ENCODE measurements around the gene GIPC2.
"Not testable (repeated sequence)": the region's sequence is repeated elsewhere in the genome, so short reads cannot be mapped to it uniquely, and the experiment has no call there.

Gene GIPC2

DNA sequence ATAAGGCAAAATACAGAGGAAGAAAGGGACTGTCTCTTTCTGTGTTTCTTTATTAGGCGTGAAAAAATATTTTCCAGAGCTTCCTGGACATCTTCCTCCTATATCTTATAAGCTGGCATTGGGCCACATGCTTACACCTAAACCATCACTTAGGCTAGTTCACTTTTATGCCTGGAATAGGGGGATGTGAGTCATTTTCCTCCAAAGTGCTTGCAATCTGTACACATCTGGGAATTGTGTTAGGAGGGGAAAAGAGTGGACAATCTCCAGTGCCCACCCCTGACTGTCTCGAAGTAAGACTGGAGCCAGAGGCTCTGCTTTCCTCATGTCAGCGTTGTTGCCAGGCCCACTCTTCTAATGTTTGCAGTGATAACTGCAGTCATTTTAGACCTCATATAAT, 29.9 kb downstream of the GIPC2 start:
- H3K4me3 ChIP-seq (ENCODE audit: low read depth, low read length) = no peak overlapping the region
- TF ChIP-seq, protein P1, sequence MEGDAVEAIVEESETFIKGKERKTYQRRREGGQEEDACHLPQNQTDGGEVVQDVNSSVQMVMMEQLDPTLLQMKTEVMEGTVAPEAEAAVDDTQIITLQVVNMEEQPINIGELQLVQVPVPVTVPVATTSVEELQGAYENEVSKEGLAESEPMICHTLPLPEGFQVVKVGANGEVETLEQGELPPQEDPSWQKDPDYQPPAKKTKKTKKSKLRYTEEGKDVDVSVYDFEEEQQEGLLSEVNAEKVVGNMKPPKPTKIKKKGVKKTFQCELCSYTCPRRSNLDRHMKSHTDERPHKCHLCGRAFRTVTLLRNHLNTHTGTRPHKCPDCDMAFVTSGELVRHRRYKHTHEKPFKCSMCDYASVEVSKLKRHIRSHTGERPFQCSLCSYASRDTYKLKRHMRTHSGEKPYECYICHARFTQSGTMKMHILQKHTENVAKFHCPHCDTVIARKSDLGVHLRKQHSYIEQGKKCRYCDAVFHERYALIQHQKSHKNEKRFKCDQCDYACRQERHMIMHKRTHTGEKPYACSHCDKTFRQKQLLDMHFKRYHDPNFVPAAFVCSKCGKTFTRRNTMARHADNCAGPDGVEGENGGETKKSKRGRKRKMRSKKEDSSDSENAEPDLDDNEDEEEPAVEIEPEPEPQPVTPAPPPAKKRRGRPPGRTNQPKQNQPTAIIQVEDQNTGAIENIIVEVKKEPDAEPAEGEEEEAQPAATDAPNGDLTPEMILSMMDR (conservative IDR thresholded peaks at IDR 0.05; ENCODE audit: low read depth, low read length) = no peak
- DNase-seq (ENCODE audit: low read depth) = no peak

DNA sequence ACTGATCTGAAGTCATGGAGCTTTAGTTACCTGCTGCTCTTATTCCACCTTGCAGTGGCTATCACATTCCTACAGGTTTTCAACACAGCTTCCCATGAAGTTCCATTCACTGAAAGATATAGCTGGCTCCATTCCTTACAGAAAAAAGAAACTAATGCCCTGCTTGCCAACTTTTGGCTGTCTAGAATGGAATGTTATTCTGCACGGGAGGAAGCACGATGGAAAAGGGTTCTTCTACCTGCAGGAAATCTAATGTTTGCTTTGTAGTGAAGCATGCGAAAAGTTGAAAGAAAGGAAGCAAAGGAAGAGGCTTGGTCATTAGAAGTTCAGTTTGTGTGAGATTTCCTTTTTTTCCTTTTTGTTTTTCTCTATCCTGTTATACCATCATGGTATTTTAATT, 32.6 kb downstream of the GIPC2 start:
- TF ChIP-seq, protein P1 (conservative IDR thresholded peaks at IDR 0.05; ENCODE audit: low read depth, low read length) = no peak
- no peak overlapping the region for H3K4me3 ChIP-seq (ENCODE audit: low read depth, low read length)
- DNase-seq (ENCODE audit: low read depth) = no peak

DNA sequence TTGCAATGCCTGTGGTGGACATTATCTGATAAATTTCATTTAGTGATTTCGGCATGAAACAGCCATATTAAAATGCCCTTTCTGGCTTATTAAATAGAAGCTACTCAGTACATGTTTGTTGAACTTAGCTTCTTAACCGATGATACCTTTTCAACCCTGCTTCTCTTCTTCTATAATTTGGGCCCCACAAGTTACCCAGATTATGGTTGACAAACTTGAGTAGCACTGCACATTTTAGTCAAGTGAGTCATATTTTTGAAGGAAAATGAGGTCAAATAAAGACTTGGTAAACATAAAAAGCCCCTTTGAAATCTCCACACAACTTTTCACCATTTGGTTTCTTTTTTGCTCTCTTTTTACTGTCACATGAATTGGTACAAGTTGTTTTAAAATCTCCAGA, 33.8 kb downstream of the GIPC2 start:
- H3K4me3 ChIP-seq (ENCODE audit: low read depth, low read length) = no peak overlapping the region
- TF ChIP-seq, protein P1 (conservative IDR thresholded peaks at IDR 0.05; ENCODE audit: low read depth, low read length) = no peak
- peak; percentile 71 for DNase-seq (ENCODE audit: low read depth)

DNA sequence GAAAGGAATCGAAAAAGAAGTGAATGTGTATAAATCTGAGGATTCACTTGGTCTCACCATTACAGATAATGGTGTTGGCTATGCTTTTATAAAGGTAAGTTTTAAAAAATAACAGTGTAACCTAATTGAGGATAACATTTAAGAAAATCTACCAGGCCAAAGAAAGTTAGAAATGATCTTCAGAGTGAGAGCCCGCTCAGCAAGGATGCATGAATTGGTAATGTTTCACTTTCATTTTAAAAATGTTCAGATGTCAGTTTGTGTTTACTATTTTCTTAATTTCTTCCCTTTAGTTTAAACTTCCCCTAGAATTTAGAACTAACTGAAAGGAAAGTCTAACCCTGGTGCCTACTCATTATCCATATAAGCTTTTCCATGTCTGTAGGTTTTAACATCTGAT, 35.0 kb downstream of the GIPC2 start:
- DNase-seq (ENCODE audit: low read depth) = no peak
- TF ChIP-seq, protein P1 (conservative IDR thresholded peaks at IDR 0.05; ENCODE audit: low read depth, low read length) = no peak
- H3K4me3 ChIP-seq (ENCODE audit: low read depth, low read length) = no peak overlapping the region

DNA sequence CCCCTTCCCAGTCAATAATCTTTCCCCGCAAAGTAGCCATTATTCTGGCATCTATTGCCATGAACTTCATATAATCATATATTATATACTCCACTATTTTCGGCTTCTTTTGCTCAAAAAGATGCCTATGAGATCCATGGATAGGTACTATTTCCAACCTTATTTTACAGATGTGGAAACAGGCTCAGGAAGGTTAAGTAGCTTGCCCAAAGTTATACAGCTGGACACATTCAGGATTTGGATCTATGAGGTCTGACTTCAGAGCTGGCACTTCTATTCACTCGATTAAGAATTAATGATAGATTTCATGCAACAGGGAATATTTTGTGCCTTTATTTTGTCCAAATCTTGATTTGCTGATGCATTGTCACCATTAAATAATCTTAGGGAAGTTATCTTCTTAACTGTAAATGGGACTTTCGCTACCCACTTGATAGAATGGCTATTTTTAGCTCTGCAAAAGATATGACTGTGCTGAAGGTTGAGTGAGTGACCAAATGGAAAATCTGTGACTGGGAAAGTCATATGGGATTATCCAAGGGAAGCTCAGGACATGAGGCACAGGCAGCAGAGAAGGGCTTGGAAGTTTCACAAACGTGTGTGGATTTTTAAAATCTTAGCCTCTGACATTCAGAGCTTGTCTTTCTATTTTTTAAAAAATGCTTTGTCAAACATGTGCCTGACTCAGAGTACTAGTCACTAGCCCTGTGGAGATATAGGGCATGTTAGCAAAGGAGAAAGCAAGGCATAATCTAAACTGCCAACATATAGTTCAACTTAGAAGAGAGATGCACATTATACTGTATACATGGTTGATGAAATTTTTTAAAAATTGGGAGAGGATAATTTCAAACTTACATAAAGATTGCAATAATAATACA, 36.5 kb downstream of the GIPC2 start:
- DNase-seq (ENCODE audit: low read depth) = peak; percentile 45
- TF ChIP-seq, protein P1 (conservative IDR thresholded peaks at IDR 0.05; ENCODE audit: low read depth, low read length) = no peak
- H3K4me3 ChIP-seq (ENCODE audit: low read depth, low read length) = no peak overlapping the region

DNA sequence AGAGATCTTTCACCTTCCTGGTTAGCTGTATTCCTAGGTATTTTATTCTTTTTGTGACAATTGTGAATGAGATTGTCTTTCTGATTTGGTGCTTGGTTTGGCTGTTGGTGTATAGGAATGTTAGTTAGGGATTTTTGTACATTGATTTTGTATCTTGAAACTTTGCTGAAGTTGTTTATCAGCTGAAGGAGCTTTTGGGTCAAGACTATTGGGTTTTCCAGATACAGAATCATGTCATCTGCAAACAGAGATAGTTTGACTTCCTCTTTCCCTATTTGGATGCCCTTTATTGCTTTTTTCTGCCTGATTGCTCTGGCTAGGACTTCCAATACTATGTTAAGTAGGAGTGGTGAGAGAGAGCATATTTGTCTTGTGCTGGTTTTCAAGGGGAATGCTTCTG, 38.9 kb downstream of the GIPC2 start:
- not testable (repeated sequence) for H3K4me3 ChIP-seq (ENCODE audit: low read depth, low read length)

DNA sequence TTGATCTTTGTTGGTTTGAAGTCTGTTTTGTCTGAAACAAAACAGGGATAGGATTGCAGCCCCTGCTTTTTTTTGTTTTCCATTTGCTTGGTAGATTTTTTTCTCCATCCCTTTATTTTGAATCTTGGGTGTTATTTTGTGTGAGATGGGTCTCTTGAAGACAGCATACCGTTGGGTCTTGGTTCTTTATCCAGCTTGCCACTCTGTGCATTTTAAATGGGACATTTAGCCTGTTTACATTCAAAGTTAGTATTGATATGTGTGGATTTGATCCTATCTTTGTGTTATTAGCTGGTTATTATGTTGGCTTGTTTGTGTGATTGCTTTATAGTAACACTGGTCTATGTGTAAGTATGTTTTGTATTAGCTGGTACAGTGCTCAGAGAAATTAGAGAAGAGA, 40.9 kb downstream of the GIPC2 start:
- DNase-seq (ENCODE audit: low read depth) = no peak
- H3K4me3 ChIP-seq (ENCODE audit: low read depth, low read length) = no peak overlapping the region
- TF ChIP-seq, protein P1 (conservative IDR thresholded peaks at IDR 0.05; ENCODE audit: low read depth, low read length) = no peak

More for the DNA sequence above, 38.9 kb downstream of the GIPC2 start:
- not testable (repeated sequence) for DNase-seq (ENCODE audit: low read depth)
